Nucleus accumbens (tissue), 56 donors: Measurements from ENCODE around the gene TNN.

Source experiments
- DNase-seq, 56 donors: peaks; one replicate each; lab custom pipeline; 2025; lab: John Stamatoyannopoulos, UW

Gene TNN

DNA sequence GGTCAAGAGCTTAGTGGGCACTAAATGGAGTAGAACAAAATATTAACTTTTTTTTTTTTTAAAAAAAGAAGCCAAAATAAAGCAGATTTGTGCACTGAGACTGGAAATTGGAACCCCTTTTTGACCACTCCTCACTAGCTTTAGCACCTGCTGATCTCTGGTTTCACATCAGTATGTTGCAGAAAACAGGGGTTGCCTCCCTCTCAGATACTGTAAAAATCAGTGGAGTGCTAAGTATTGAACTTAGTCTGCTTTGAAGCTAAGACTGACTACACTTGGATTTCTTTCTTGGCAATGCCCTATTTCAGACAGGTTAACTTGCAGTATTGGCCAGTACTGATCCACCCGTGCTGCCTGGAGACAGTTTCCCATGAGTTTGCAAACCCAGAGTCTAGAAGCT, 127.6 kb downstream of the TNN start:
- no peak for DNase-seq

DNA sequence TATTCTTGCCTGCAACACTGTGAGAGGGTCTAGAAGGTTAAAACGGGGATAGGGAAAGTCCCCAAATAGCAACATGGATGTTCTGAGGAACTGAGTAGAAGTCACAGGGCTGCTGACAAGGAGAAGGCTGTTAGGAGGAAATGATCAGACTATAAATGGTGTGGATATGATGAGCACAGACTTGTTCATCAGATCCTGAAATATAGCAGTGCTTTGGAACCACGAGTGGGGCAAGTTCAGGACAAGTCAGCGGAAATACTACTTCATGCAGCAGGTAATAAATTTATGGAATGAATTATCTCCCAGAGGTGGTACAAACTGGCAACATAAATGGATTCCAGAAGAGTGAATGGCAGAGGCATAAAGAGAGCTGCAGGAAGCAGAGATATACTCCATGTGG, 128.2 kb downstream of the TNN start:
- no peak for DNase-seq

DNA sequence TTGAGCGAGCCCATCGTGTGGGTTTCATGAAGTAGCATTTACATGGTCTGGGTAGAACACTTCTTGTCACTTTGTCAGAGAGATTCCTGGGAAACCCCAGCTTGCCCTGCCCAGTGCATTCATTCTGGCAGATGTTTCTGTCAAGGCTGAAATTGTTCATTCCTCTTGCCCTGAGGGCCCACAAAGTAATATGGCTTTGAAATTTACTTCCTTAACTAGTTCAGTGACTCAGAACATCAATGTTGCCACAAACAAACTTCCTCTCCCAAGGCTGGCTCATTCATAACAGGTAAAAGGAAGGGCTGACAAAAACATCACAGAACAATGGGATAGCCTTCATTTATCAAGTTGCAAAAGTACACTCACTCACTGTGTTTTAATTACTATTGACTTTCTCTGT, 129.9 kb downstream of the TNN start:
- no peak for DNase-seq
